ENCODE data around the gene KPNA3. TPM values are rescaled to one million over a fixed set of nuclear protein-coding genes. Genes with fewer than 3 reads are reported as not detected.

The KPNA3 gene
- total RNA-seq, 1 experiment from 2014 or later = 62.0 TPM

- POLR2A ChIA-PET (ENCODE audit: low non-redundant PET) = no interaction called here
- no peak for DNase-seq (ENCODE audit: low spot score)
- Histone ChIP-seq H3K4me3 (ENCODE audit: low read depth, low read length, poor library complexity, severe bottlenecking) (no peak overlapping the region), H3K27me3 (replicated peaks; ENCODE audit: insufficient read depth, low read depth, low read length, poor library complexity) (no peaks in the 10 kb centered on the region), H3K4me1 (ENCODE audit: insufficient read depth, low read length, poor library complexity, severe bottlenecking) (no peaks in the 10 kb centered on the region), H3K36me3 (ENCODE audit: insufficient read depth, low read length, poor library complexity, severe bottlenecking) (peaks cover 16% of the 10 kb centered on the region), H3K9me3 (ENCODE audit: low read depth, low read length, poor library complexity, severe bottlenecking) (no peaks in the 10 kb centered on the region), H3K27ac (ENCODE audit: low read depth, low read length, poor library complexity, severe bottlenecking) (no peak overlapping the region)
- no peak for TF ChIP-seq EZH2 (IDR thresholded peaks at IDR 0.05; ENCODE audit: borderline replicate concordance, low read depth, low read length, poor library complexity, severe bottlenecking)
- no peak for TF ChIP-seq CTCF (conservative IDR thresholded peaks at IDR 0.05; ENCODE audit: low read depth, low read length)
- intact Hi-C loops (cut with micrococcal nuclease; ENCODE audit: unreplicated experiment) = no loop called here
- no TSS peak for BruUV-seq (replicated peaks)
- CTCF ChIA-PET = no interaction called here
These were observed 46.4 kb downstream of the KPNA3 start for GRCh38 chr13:49746111-49746510.

- no peak for TF ChIP-seq EZH2 (IDR thresholded peaks at IDR 0.05; ENCODE audit: borderline replicate concordance, low read depth, low read length, poor library complexity, severe bottlenecking)
- TF ChIP-seq CTCF (conservative IDR thresholded peaks at IDR 0.05; ENCODE audit: low read depth, low read length) = no peak
- POLR2A ChIA-PET (ENCODE audit: low non-redundant PET) = no interaction called here
- no TSS peak for BruUV-seq (replicated peaks)
These were observed 51.6 kb downstream of the KPNA3 start for GRCh38 chr13:49740870-49741269.

GRCh38 chr13:49739498-49740187 lies 52.8 kb downstream of the KPNA3 start:
- DNase-seq (ENCODE audit: low spot score) = no peak
- TF ChIP-seq EZH2 (IDR thresholded peaks at IDR 0.05; ENCODE audit: borderline replicate concordance, low read depth, low read length, poor library complexity, severe bottlenecking) (no peak), CTCF (conservative IDR thresholded peaks at IDR 0.05; ENCODE audit: low read depth, low read length) (no peak)
- Histone ChIP-seq H3K4me3 (ENCODE audit: low read depth, low read length, poor library complexity, severe bottlenecking) (no peak overlapping the region), H3K27ac (ENCODE audit: low read depth, low read length, poor library complexity, severe bottlenecking) (no peak overlapping the region), H3K27me3 (replicated peaks; ENCODE audit: insufficient read depth, low read depth, low read length, poor library complexity) (no peaks in the 10 kb centered on the region), H3K9me3 (ENCODE audit: low read depth, low read length, poor library complexity, severe bottlenecking) (no peaks in the 10 kb centered on the region), H3K36me3 (ENCODE audit: insufficient read depth, low read length, poor library complexity, severe bottlenecking) (peaks cover 16% of the 10 kb centered on the region), H3K4me1 (ENCODE audit: insufficient read depth, low read length, poor library complexity, severe bottlenecking) (no peaks in the 10 kb centered on the region)
- CTCF ChIA-PET = no interaction called here
- intact Hi-C loops (cut with micrococcal nuclease; ENCODE audit: unreplicated experiment) = no loop called here
- BruUV-seq (replicated peaks) = no TSS peak
- POLR2A ChIA-PET (ENCODE audit: low non-redundant PET) = interaction anchor here (0.7 kb wide), 1 partner anchor 41 kb away, joined by 8 read pairs; no protein-coding TSS in a partner anchor

More at GRCh38 chr13:49740870-49741269, 51.6 kb downstream of the KPNA3 start:
- no peak for DNase-seq (ENCODE audit: low spot score)
- no peaks in the 10 kb centered on the region for H3K9me3 ChIP-seq (ENCODE audit: low read depth, low read length, poor library complexity, severe bottlenecking)
- no peak overlapping the region for H3K4me3 ChIP-seq (ENCODE audit: low read depth, low read length, poor library complexity, severe bottlenecking)
- no peaks in the 10 kb centered on the region for H3K27me3 ChIP-seq (replicated peaks; ENCODE audit: insufficient read depth, low read depth, low read length, poor library complexity)
- intact Hi-C loops (cut with micrococcal nuclease; ENCODE audit: unreplicated experiment) = no loop called here
- H3K4me1 ChIP-seq (ENCODE audit: insufficient read depth, low read length, poor library complexity, severe bottlenecking) = no peaks in the 10 kb centered on the region
- CTCF ChIA-PET = no interaction called here
- peaks cover 16% of the 10 kb centered on the region for H3K36me3 ChIP-seq (ENCODE audit: insufficient read depth, low read length, poor library complexity, severe bottlenecking)
- H3K27ac ChIP-seq (ENCODE audit: low read depth, low read length, poor library complexity, severe bottlenecking) = no peak overlapping the region
